Ascending aorta (tissue), 2 donors: ENCODE data around the gene RXYLT1. TPM values are rescaled to one million over a fixed set of nuclear protein-coding genes. Genes with fewer than 3 reads are reported as not detected.

Experiments
- DNase-seq, 2 donors: peaks; one replicate each; pipeline ENCODE4 v3.0.0-alpha.2; 2019; ENCODE audit warnings: low spot score in 2 of 2
- H3K27ac ChIP-seq, 2 donors: fragments of 200-600 bp; sonication (generic); one replicate each; pipeline ENCODE4 v1.5.1; 2016 to 2017; ENCODE audit warnings: mild to moderate bottlenecking in 1 of 2
- H3K27me3 ChIP-seq: fragments of 200-600 bp; sonication (generic); one replicate; pipeline ENCODE4 v1.5.1; 2017
- H3K36me3 ChIP-seq, 2 donors: fragments of 200-600 bp; sonication (generic); one replicate each; pipeline ENCODE4 v1.5.1; 2016
- H3K4me1 ChIP-seq, 2 donors: fragments of 200-600 bp; sonication (generic); one replicate each; pipeline ENCODE4 v1.5.1; 2016 to 2017; ENCODE audit warnings: mild to moderate bottlenecking in 1 of 2
- H3K4me3 ChIP-seq, 2 donors: fragments of 200-600 bp; sonication (generic); one replicate each; pipeline ENCODE4 v1.5.1; 2016 to 2017; ENCODE audit warnings: mild to moderate bottlenecking in 1 of 2
- H3K9me3 ChIP-seq, 2 donors: fragments of 200-600 bp; sonication (generic); one replicate each; pipeline ENCODE4 v1.5.1; 2016
- CTCF ChIP-seq, 3 experiments: fragments of 200-600 bp in 2 of 3; fragments of 450-650 bp in 1 of 3; sonication (generic) in 2 of 3; IDR thresholded peaks; one replicate each; pipeline ENCODE4 v1.5.1; 2016 to 2019; ENCODE audit warnings: antibody characterized with exemption in 3 of 3, mild to moderate bottlenecking in 1 of 3, moderate library complexity in 1 of 3
- intact Hi-C: fragments of 100-400 bp; cut with DNase I; formaldehyde crosslinking; loops from one replicate; pipeline ENCODE4 v1.15.1; 2023
- total RNA-seq: library from RNA; depleted of rRNA; stranded (reverse); fragments of >200 nt; gene quantifications from one replicate; pipeline ENCODE4 v1.1.0, GENCODE V29; 2016

The RXYLT1 gene
- total RNA-seq, 1 donor from 2014 or later: 1.5 TPM

GRCh38 chr12:63816031-63816430 lies 36.3 kb downstream of the RXYLT1 start:
- Histone ChIP-seq H3K27ac (no peak overlapping the region), H3K9me3 (no peaks in the 10 kb centered on the region), H3K4me3 (no peak overlapping the region), H3K4me1 (no peaks in the 10 kb centered on the region), H3K27me3 (no peaks in the 10 kb centered on the region), H3K36me3 (no peaks in the 10 kb centered on the region)
- intact Hi-C loops: no loop called here
- DNase-seq: no peak
- TF ChIP-seq CTCF (IDR thresholded peaks at IDR 0.05): no peak

- H3K27ac ChIP-seq: no peak overlapping the region
- no peaks in the 10 kb centered on the region for H3K4me1 ChIP-seq
- no peaks in the 10 kb centered on the region for H3K27me3 ChIP-seq
- H3K36me3 ChIP-seq: no peaks in the 10 kb centered on the region
- no peak for DNase-seq
- H3K4me3 ChIP-seq: no peak overlapping the region
- no peak for TF ChIP-seq CTCF (IDR thresholded peaks at IDR 0.05)
- intact Hi-C loops: no loop called here
- H3K9me3 ChIP-seq: no peaks in the 10 kb centered on the region
Observed at GRCh38 chr12:63820427-63820826, 40.7 kb downstream of the RXYLT1 start.

GRCh38 chr12:63821781-63822251 lies 42.1 kb downstream of the RXYLT1 start:
- intact Hi-C loops: no loop called here
- H3K36me3 ChIP-seq: no peaks in the 10 kb centered on the region
- H3K4me1 ChIP-seq: no peaks in the 10 kb centered on the region
- peak overlapping the region; percentile 26 to 29 for H3K27ac ChIP-seq
- no peak for DNase-seq
- no peaks in the 10 kb centered on the region for H3K27me3 ChIP-seq
- TF ChIP-seq CTCF (IDR thresholded peaks at IDR 0.05): no peak
- H3K9me3 ChIP-seq: no peaks in the 10 kb centered on the region
- H3K4me3 ChIP-seq: peak overlapping the region; percentile 61 to 68

GRCh38 chr12:63822352-63822751 lies 42.6 kb downstream of the RXYLT1 start:
- H3K36me3 ChIP-seq: no peaks in the 10 kb centered on the region
- no peaks in the 10 kb centered on the region for H3K27me3 ChIP-seq
- no peak overlapping the region for H3K27ac ChIP-seq
- H3K9me3 ChIP-seq: no peaks in the 10 kb centered on the region
- H3K4me3 ChIP-seq: peak overlapping the region; percentile 61 to 68
- no peak for TF ChIP-seq CTCF (IDR thresholded peaks at IDR 0.05)
- no peaks in the 10 kb centered on the region for H3K4me1 ChIP-seq
- DNase-seq: no peak
- intact Hi-C loops: no loop called here

GRCh38 chr12:63823040-63823439 lies 43.3 kb downstream of the RXYLT1 start:
- H3K9me3 ChIP-seq: no peaks in the 10 kb centered on the region
- no peak overlapping the region for H3K4me3 ChIP-seq
- DNase-seq: no peak
- H3K27me3 ChIP-seq: no peaks in the 10 kb centered on the region
- H3K4me1 ChIP-seq: no peaks in the 10 kb centered on the region
- no peak overlapping the region for H3K27ac ChIP-seq
- intact Hi-C loops: no loop called here
- no peaks in the 10 kb centered on the region for H3K36me3 ChIP-seq
- TF ChIP-seq CTCF (IDR thresholded peaks at IDR 0.05): no peak

GRCh38 chr12:63826006-63826585 lies 46.4 kb downstream of the RXYLT1 start:
- Histone ChIP-seq H3K4me3 (no peak overlapping the region), H3K4me1 (no peaks in the 10 kb centered on the region), H3K9me3 (no peaks in the 10 kb centered on the region), H3K27me3 (no peaks in the 10 kb centered on the region), H3K27ac (no peak overlapping the region), H3K36me3 (no peaks in the 10 kb centered on the region)
- peak; percentile 50 to 75 (median 70) for TF ChIP-seq CTCF (IDR thresholded peaks at IDR 0.05)
- no peak for DNase-seq
- intact Hi-C loops: loop anchor here (1.0 kb wide), 1 partner anchor 430 kb away; no protein-coding TSS in a partner anchor
